Measurements from ENCODE around the gene SYTL3. TPM values are rescaled to one million over a fixed set of nuclear protein-coding genes. Genes with fewer than 3 reads are reported as not detected.

The SYTL3 gene
- total and polyA plus RNA-seq, 2 of the 8 experiments (the other 6 are each of a cell fraction or from before 2014, with no cell fraction given): 0.27 to 0.99 TPM

- Histone ChIP-seq H2AFZ (ENCODE audit: low read length) (no peak overlapping the region), H3K79me1 (ENCODE audit: low read depth, low read length) (no peaks in the 10 kb centered on the region; the same call in 1 of the 2 replicates), H3K23ac (ENCODE audit: insufficient read length) (no peak overlapping the region), H2BK12ac (ENCODE audit: low read depth, low read length) (no peak overlapping the region), H3K79me2 (ENCODE audit: control insufficient read depth in 1 of 2, insufficient read depth in 2 of 2, low read length in 2 of 2) (no peaks in the 10 kb centered on the region), H3K27ac (ENCODE audit: low read depth, low read length) (no peak overlapping the region), H3K27me3 (replicated peaks in 1 of 4; ENCODE audit: control insufficient read depth in 3 of 4, extremely low read depth in 1 of 4, insufficient read depth in 3 of 4, low read length in 3 of 4) (no peaks in the 10 kb centered on the region), H3K4ac (replicated peaks; ENCODE audit: insufficient read length, low read depth, low read length) (no peak overlapping the region), H3K18ac (ENCODE audit: extremely low read depth, low read length) (no peak overlapping the region), H3K4me1 (replicated peaks in 1 of 4; ENCODE audit: control insufficient read depth in 3 of 4, insufficient read depth in 4 of 4, low read length in 3 of 4) (peaks cover 4 to 7% (median 6%) of the 10 kb centered on the region in 4 experiments; a peak in 4 of 7 replicates), H3K56ac (replicated peaks; ENCODE audit: insufficient read length, low read depth, low read length) (no peak overlapping the region), H3K4me3 (ENCODE audit: extremely low read depth in 1 of 4, insufficient read depth in 2 of 4, low read depth in 3 of 4, low read length in 4 of 4) (no peak overlapping the region), H4K20me1 (replicated peaks in 1 of 2; ENCODE audit: control insufficient read depth in 1 of 2, insufficient read depth in 2 of 2, low read length in 2 of 2) (peaks cover 3 to 4% of the 10 kb centered on the region in 2 experiments), H4K8ac (ENCODE audit: extremely low read depth, insufficient read depth, low read length) (no peak overlapping the region), H2BK120ac (replicated peaks; ENCODE audit: low read depth, low read length) (no peak overlapping the region), H3K14ac (ENCODE audit: insufficient read length) (no peak overlapping the region), H2BK5ac (ENCODE audit: low read depth, low read length) (no peak overlapping the region), H3K4me2 (ENCODE audit: insufficient read depth in 1 of 2, low read depth in 2 of 2, low read length in 2 of 2) (no peak overlapping the region), H3K9me3 (ENCODE audit: insufficient read depth in 2 of 2, low read depth in 1 of 2, low read length in 1 of 2) (no peaks in the 10 kb centered on the region), H2AK5ac (ENCODE audit: low read depth, low read length) (no peak overlapping the region), H2BK15ac (ENCODE audit: low read length) (no peak overlapping the region), H4K91ac (replicated peaks; ENCODE audit: insufficient read length, low read length) (no peak overlapping the region), H3K9ac (replicated peaks in 1 of 4; ENCODE audit: extremely low read depth in 1 of 4, low read depth in 3 of 4, low read length in 3 of 4) (no peak overlapping the region), H2BK20ac (ENCODE audit: low read length) (no peak overlapping the region), H3K36me3 (ENCODE audit: control insufficient read depth in 2 of 4, insufficient read depth in 4 of 4, low read length in 3 of 4) (peaks cover 17 to 40% (median 31%) of the 10 kb centered on the region in 4 experiments), H4K5ac (ENCODE audit: insufficient read length, low read depth, low read length) (no peak overlapping the region), H3K23me2 (ENCODE audit: low read depth, low read length) (no peaks in the 10 kb centered on the region)
- DNase-seq (ENCODE audit: low read depth in 1 of 2, low spot score in 2 of 2) (no peak), FAIRE-seq (no peak)
- CTCF ChIA-PET (ENCODE audit: partially characterized antibody): interaction anchor here (0.6 to 2.3 kb wide), 11 partner anchors 9 to 1238 kb away, joined by 3 to 13 read pairs (median 4); no protein-coding TSS in a partner anchor
- no peak for TF ChIP-seq CTCF (IDR thresholded peaks at IDR 0.05; ENCODE audit: control extremely low read depth in 1 of 3, insufficient read depth in 1 of 3, low read depth in 1 of 3, low read length in 3 of 3)
- TF ChIP-seq E2F6 (IDR thresholded peaks at IDR 0.05): no peak
- TF ChIP-seq YY1 (IDR thresholded peaks at IDR 0.05; ENCODE audit: low read depth, low read length): no peak
- TF ChIP-seq EGR1 (IDR thresholded peaks at IDR 0.05; ENCODE audit: borderline replicate concordance, low read depth, low read length): no peak
- TF ChIP-seq SIN3A (conservative IDR thresholded peaks at IDR 0.05 in 1 of 2, IDR thresholded peaks at IDR 0.05 in 1 of 2; ENCODE audit: low read depth in 1 of 2, low read length in 2 of 2): no peak
- TF ChIP-seq ATF3 (IDR thresholded peaks at IDR 0.05; ENCODE audit: insufficient read depth, low read depth, low read length): no peak
- TF ChIP-seq CBX5 (IDR thresholded peaks at IDR 0.05; ENCODE audit: low read depth, low read length): no peak
- POLR2A ChIA-PET (ENCODE audit: partially characterized antibody): no interaction called here
- 84% methylated on average over 6 of the region's 7 CpGs; no CpG with 5 or more reads in 1 of the 2 experiments for WGBS, 2 experiments (ENCODE audit: extremely low coverage in 1 of 2, insufficient coverage in 1 of 2, insufficient read length in 1 of 2, insufficient replicate concordance in 2 of 2, low coverage in 1 of 2, low lambda C conversion rate in 2 of 2, missing lambda C conversion rate in 1 of 2)
Measured at GRCh38 chr6:158606935-158607334, 42.9 kb upstream of the SYTL3 start.
